Naive thymus-derived CD4-positive, alpha-beta T cell (primary cell): ENCODE measurements around the gene HDAC4. TPM values are rescaled to one million over a fixed set of nuclear protein-coding genes. Genes with fewer than 3 reads are reported as not detected.
A peak's percentile ranks its signal among the peaks of the same experiment; 100 is the strongest.

Experiments
- ATAC-seq: fragments of 150-1000 bp; cut with Tn5 transposase; 2 replicates; pipeline ENCODE4 v1.10.0; 2021; ENCODE audit warnings: mild to moderate bottlenecking, moderate library complexity
- CTCF ChIA-PET: fragments of 350-600 bp; sonication (Branson Sonifier 250); formaldehyde crosslinking; loops from one replicate; lab custom pipeline; 2021; ENCODE audit warnings: antibody characterized with exemption; lab: Charles Lee
- POLR2A ChIA-PET: fragments of 350-600 bp; sonication (Branson Sonifier 250); formaldehyde crosslinking; loops from one replicate; lab custom pipeline; 2021; ENCODE audit warnings: antibody characterized with exemption, inconsistent platforms; lab: Charles Lee
- DNase-seq, 9 donors: peaks; one replicate each; pipeline versions ENCODE4 v3.0.0 to v3.0.0-alpha.2; 2020 to 2022; ENCODE audit warnings: mixed read lengths in 1 of 9
- H3K27ac ChIP-seq: one replicate; pipeline ENCODE4 v1.7.0; 2013; ENCODE audit warnings: mild to moderate bottlenecking, low read depth, low read length, moderate library complexity
- H3K27me3 ChIP-seq, 2 donors: one replicate each; pipeline ENCODE4 v1.7.0; 2013; ENCODE audit warnings: low read length in 2 of 2, mild to moderate bottlenecking in 2 of 2, moderate library complexity in 2 of 2; ENCODE audit not compliant: control insufficient read depth in 2 of 2, insufficient read depth in 2 of 2
- H3K36me3 ChIP-seq, 3 experiments: 1 replicate in 2 of 3; 2 replicates in 1 of 3; pipeline ENCODE4 v1.7.0; 2013; ENCODE audit warnings: low read length in 3 of 3, mild to moderate bottlenecking in 3 of 3, moderate library complexity in 1 of 3; ENCODE audit not compliant: insufficient read depth in 3 of 3, control insufficient read depth in 2 of 3
- H3K4me1 ChIP-seq, 2 donors: one replicate each; pipeline ENCODE4 v1.7.0; 2013; ENCODE audit warnings: low read length in 2 of 2, mild to moderate bottlenecking in 2 of 2, moderate library complexity in 1 of 2; ENCODE audit not compliant: control insufficient read depth in 2 of 2, insufficient read depth in 2 of 2
- H3K4me3 ChIP-seq: 2 replicates; pipeline ENCODE4 v1.7.0; 2013; ENCODE audit warnings: mild to moderate bottlenecking, low read length
- H3K9me3 ChIP-seq, 3 experiments: 1 replicate in 2 of 3; 2 replicates in 1 of 3; pipeline ENCODE4 v1.7.0; 2013; ENCODE audit warnings: low read length in 3 of 3; ENCODE audit not compliant: control insufficient read depth in 2 of 3
- H3K27ac Mint-ChIP-seq, 9 donors: one replicate each; pipeline ENCODE4 v1.8.0; 2020 to 2022; ENCODE audit warnings: mixed read lengths in 9 of 9, mild to moderate bottlenecking in 8 of 9, moderate library complexity in 5 of 9, inconsistent platforms in 2 of 9
- H3K27me3 Mint-ChIP-seq, 5 donors: one replicate each; pipeline ENCODE4 v1.8.0; 2021 to 2022; ENCODE audit warnings: mixed read lengths in 5 of 5, mild to moderate bottlenecking in 1 of 5
- H3K36me3 Mint-ChIP-seq, 5 donors: one replicate each; pipeline ENCODE4 v1.8.0; 2020 to 2022; ENCODE audit warnings: mixed read lengths in 5 of 5, mild to moderate bottlenecking in 3 of 5, inconsistent platforms in 1 of 5
- H3K4me1 Mint-ChIP-seq, 7 donors: one replicate each; pipeline ENCODE4 v1.8.0; 2020 to 2022; ENCODE audit warnings: mixed read lengths in 7 of 7, mild to moderate bottlenecking in 3 of 7, inconsistent platforms in 1 of 7
- H3K4me3 Mint-ChIP-seq, 10 donors: one replicate each; pipeline ENCODE4 v1.8.0; 2020 to 2022; ENCODE audit warnings: mild to moderate bottlenecking in 10 of 10, mixed read lengths in 10 of 10, moderate library complexity in 6 of 10, inconsistent platforms in 2 of 10
- H3K9me3 Mint-ChIP-seq, 11 donors: one replicate each; pipeline ENCODE4 v1.8.0; 2020 to 2022; ENCODE audit warnings: mixed read lengths in 11 of 11, mild to moderate bottlenecking in 4 of 11, inconsistent platforms in 1 of 11, moderate library complexity in 1 of 11
- intact Hi-C, 2 donors: fragments of 100-400 bp; cut with micrococcal nuclease; formaldehyde crosslinking; loops; one replicate each; pipeline ENCODE4 v1.15.1; 2023
- polyA plus RNA-seq, 2 donors: library from polyadenylated mRNA; unstranded; fragments of 300-500 nt; fragmentation: Illumina TruSeq; gene quantifications; one replicate each; pipeline ENCODE4 v1.2.3, GENCODE V29; 2021
- total RNA-seq, 6 experiments: library from RNA in 5 of 6; stranded (reverse) in 5 of 6; gene quantifications; 1 replicate in 5 of 6; 2 replicates in 1 of 6; pipeline ENCODE4 v1.2.3 and lab custom pipeline; 2021 to 2026

Gene HDAC4
- total and polyA plus RNA-seq, 7 experiments from 2014 or later = 7.4 to 101 (median 55.3) TPM

DNA sequence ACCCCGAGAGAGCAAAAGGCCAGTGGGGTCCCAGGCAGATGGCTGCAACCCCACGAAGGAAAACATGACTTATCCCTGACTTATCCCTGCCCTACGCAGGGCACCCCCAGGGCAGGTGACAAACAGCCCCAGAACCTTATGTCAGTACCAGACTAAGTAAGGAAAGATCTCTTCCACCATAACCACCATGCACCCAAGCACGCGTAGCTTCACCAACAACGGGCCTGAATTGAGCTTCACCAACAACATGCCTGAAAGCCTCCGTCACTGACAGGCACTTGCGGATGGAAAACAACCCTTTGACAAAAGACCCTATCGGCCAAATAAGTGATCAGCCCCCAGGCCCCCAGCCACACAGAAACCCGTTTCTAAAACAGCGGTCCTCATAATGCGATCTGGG lies 34.1 kb downstream of the HDAC4 start:
- Histone ChIP-seq H3K27ac (no peak overlapping the region), H3K4me1 (peaks cover 21 to 29% of the 10 kb centered on the region in 2 donors), H3K27me3 (no peaks in the 10 kb centered on the region), H3K4me3 (no peak overlapping the region), H3K9me3 (no peaks in the 10 kb centered on the region), H3K36me3 (no peaks in the 10 kb centered on the region)
- H3K4me3 Mint-ChIP-seq = no peak overlapping the region
- DNase-seq (no peak), ATAC-seq (no peak)
- H3K4me1 Mint-ChIP-seq = peaks cover 12 to 34% (median 27%) of the 10 kb centered on the region in 7 donors
- CTCF ChIA-PET = no interaction called here
- POLR2A ChIA-PET = no interaction called here
- H3K27me3 Mint-ChIP-seq = no peaks in the 10 kb centered on the region
- intact Hi-C loops = no loop called here
- H3K27ac Mint-ChIP-seq = peak overlapping the region in 7 of 9 donors; percentile 15 to 93 (median 71)
- H3K36me3 Mint-ChIP-seq = peaks cover 0 to 19% (median 0%) of the 10 kb centered on the region in 5 donors
- no peaks in the 10 kb centered on the region for H3K9me3 Mint-ChIP-seq

DNA sequence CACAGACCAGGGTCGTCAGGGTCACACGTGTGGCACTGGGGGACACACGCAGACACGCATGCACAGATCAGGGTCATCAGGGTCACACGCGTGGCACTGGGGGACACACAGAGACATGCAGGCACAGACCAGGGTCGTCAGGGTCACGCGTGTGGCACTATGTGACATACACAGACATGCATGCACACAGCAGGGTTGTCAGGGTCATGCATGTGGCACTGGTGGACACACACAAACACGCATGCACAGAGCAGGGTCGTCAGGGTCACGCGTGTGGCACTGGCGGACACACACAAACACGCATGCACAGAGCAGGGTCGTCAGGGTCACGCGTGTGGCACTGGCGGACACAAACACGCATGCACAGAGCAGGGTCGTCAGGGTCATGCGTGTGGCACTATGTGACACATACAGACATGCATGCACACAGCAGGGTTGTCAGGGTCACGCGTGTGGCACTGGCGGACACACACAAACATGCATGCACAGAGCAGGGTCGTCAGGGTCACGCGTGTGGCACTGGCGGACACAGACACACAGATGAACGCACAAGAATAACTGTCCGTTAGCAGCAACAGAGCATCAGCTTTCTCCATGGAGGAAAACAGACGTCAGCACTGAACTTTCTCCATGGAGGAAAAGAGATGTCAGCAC lies 34.9 kb downstream of the HDAC4 start:
- ATAC-seq (no peak), DNase-seq (no peak)
- CTCF ChIA-PET = no interaction called here
- Histone ChIP-seq H3K27ac (no peak overlapping the region), H3K36me3 (no peaks in the 10 kb centered on the region), H3K4me1 (peaks cover 21% of the 10 kb centered on the region in 2 donors), H3K4me3 (no peak overlapping the region), H3K9me3 (no peaks in the 10 kb centered on the region), H3K27me3 (no peaks in the 10 kb centered on the region)
- intact Hi-C loops = no loop called here
- peaks cover 0 to 19% (median 0%) of the 10 kb centered on the region in 5 donors for H3K36me3 Mint-ChIP-seq
- POLR2A ChIA-PET = no interaction called here
- H3K4me3 Mint-ChIP-seq = no peak overlapping the region
- H3K27ac Mint-ChIP-seq = peak overlapping the region in 5 of 9 donors; percentile 48 to 88 (median 71)
- no peaks in the 10 kb centered on the region for H3K27me3 Mint-ChIP-seq
- no peaks in the 10 kb centered on the region for H3K9me3 Mint-ChIP-seq
- peaks cover 12 to 43% (median 31%) of the 10 kb centered on the region in 7 donors for H3K4me1 Mint-ChIP-seq

DNA sequence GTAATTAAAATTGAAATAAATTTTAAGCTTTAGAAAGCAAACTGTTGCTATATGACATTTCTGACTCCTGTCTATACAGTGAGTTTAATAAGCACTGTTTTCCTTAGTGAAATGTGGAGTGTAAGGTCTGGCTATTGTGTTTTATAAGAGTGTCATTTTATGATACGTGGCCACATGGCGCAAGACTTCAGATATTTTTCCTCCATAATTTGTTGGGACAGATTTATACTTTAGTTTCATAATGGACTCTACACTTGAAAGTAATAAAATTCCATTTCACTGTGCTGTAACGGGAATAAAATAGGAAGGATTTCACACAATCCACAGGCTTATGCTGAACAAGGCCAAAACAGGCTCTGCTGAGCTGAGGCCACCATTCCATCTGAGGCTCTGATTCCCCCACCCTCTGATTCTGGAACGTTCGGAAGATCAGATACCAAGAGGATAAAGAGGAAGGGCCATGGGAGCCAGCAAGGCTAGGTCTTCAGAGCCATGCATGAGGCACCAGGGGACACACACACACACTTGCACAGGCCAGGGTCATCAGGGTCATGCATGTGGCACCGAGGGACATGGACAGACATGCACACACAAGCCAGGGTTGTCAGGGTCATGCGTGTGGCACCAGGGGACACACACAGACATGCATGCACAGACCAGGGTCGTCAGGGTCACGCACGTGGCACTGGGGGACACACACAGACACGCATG lies 35.6 kb downstream of the HDAC4 start:
- DNase-seq = no peak
- CTCF ChIA-PET = no interaction called here
- Histone ChIP-seq H3K27ac (no peak overlapping the region), H3K9me3 (no peaks in the 10 kb centered on the region), H3K27me3 (no peaks in the 10 kb centered on the region), H3K36me3 (no peaks in the 10 kb centered on the region), H3K4me1 (peaks cover 14 to 15% of the 10 kb centered on the region in 2 donors), H3K4me3 (no peak overlapping the region)
- Mint-ChIP-seq H3K27me3 (no peaks in the 10 kb centered on the region), H3K4me3 (no peak overlapping the region), H3K4me1 (peaks cover 12 to 45% (median 30%) of the 10 kb centered on the region in 7 donors), H3K27ac (peak overlapping the region in 6 of 9 donors; percentile 37 to 81 (median 68)), H3K9me3 (no peaks in the 10 kb centered on the region), H3K36me3 (peaks cover 0 to 17% (median 0%) of the 10 kb centered on the region in 5 donors)
- intact Hi-C loops = no loop called here
- POLR2A ChIA-PET = no interaction called here
- ATAC-seq = no peak

DNA sequence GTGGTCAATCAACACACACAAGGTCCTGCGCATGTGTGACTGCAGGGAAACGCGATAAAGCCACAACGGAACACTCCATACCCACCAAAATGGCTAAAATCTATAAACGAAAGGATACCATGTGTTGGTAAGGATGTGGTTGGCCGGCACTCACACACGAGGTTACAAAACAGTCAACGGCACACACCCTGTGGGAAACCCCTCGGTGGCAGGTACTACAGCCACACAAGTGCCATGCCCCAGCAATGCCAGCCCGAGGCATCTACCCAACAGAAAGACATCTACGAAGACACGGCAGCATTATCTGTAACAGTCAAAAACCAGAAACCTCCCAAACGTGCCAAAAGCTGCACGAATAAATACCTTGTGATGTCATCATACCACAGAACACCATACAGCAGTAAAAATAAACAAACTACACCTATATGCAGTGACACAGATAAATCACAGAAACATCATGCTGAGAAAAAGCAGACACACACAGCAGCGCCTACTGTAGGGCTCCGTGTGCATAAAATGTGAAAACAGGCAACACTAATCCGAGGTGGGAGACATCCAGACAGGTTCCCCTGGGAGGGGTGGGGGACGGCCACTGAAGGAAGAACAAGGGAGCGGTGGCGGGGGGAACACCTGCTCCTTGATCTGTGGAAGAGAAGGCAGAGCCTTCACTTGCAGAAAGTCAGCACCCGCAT lies 36.7 kb downstream of the HDAC4 start:
- intact Hi-C loops = no loop called here
- H3K4me1 Mint-ChIP-seq = peaks cover 12 to 45% (median 29%) of the 10 kb centered on the region in 7 donors
- Histone ChIP-seq H3K4me3 (no peak overlapping the region), H3K27ac (no peak overlapping the region), H3K4me1 (peaks cover 7 to 10% of the 10 kb centered on the region in 2 donors), H3K27me3 (no peaks in the 10 kb centered on the region), H3K9me3 (no peaks in the 10 kb centered on the region), H3K36me3 (no peaks in the 10 kb centered on the region)
- CTCF ChIA-PET = no interaction called here
- DNase-seq (peak in 3 of 9 donors; percentile 37 to 52 (median 42)), ATAC-seq (peak; percentile 88)
- no peaks in the 10 kb centered on the region for H3K27me3 Mint-ChIP-seq
- H3K4me3 Mint-ChIP-seq = no peak overlapping the region
- H3K27ac Mint-ChIP-seq = peak overlapping the region in 7 of 9 donors; percentile 25 to 88 (median 56)
- peaks cover 0 to 9% (median 0%) of the 10 kb centered on the region in 5 donors for H3K36me3 Mint-ChIP-seq
- H3K9me3 Mint-ChIP-seq = no peaks in the 10 kb centered on the region
- POLR2A ChIA-PET = interaction anchor here (0.7 kb wide), 1 partner anchor 31 kb away, joined by 4 read pairs; no protein-coding TSS in a partner anchor

DNA sequence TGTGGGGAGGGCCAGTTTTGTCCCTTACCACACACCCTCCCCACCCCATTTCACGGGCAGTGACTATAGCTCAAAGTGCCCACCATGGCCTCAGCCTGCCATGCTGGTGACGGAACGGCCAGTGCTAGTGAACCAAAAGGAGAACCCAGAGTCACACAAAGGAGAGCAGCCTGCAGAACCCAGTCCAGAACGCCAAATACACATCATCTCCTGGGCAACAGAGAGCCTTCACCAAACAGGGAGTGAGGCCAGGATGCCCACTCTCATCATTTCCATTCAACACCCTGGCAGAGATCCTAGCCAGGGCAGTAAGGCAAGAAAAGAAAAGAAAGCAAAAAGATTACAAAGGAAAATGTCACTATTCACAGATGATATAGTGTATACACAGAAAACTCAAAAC lies 38.3 kb downstream of the HDAC4 start:
- no peak overlapping the region for H3K27ac ChIP-seq
- Mint-ChIP-seq H3K27me3 (no peaks in the 10 kb centered on the region), H3K9me3 (no peaks in the 10 kb centered on the region), H3K4me3 (no peak overlapping the region), H3K27ac (no peak overlapping the region), H3K36me3 (peaks cover 0 to 19% (median 5%) of the 10 kb centered on the region in 5 donors), H3K4me1 (peaks cover 12 to 51% (median 31%) of the 10 kb centered on the region in 7 donors)
- POLR2A ChIA-PET = no interaction called here
- DNase-seq (no peak), ATAC-seq (no peak)
- CTCF ChIA-PET = interaction anchor here (0.7 kb wide), 1 partner anchor 197 kb away, joined by 4 read pairs; no protein-coding TSS in a partner anchor
- no peak overlapping the region for H3K4me3 ChIP-seq
- intact Hi-C loops = no loop called here
- H3K27me3 ChIP-seq = no peaks in the 10 kb centered on the region
- no peaks in the 10 kb centered on the region for H3K36me3 ChIP-seq
- H3K4me1 ChIP-seq = peaks cover 0 to 10% of the 10 kb centered on the region in 2 donors
- no peaks in the 10 kb centered on the region for H3K9me3 ChIP-seq

DNA sequence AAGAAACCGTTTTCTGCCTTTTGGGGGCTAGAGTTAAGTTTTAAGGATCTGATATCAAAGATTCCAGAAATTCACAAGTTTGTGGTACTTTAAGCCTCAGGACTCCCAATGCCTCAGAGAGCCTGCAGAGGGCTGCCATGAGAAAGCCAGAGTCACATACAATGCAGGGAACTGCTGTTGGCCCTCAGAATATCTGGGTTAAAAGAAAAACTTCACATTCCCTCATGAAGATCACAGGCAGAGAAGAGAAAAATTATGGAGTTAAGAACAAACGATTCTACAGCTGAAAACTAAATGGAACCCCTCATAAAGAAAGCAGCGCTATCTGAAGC lies 39.5 kb downstream of the HDAC4 start:
- Mint-ChIP-seq H3K4me1 (peaks cover 12 to 58% (median 31%) of the 10 kb centered on the region in 7 donors), H3K4me3 (no peak overlapping the region), H3K36me3 (peaks cover 0 to 21% (median 10%) of the 10 kb centered on the region in 5 donors), H3K27me3 (no peaks in the 10 kb centered on the region), H3K27ac (no peak overlapping the region), H3K9me3 (peaks cover 0 to 2% (median 0%) of the 10 kb centered on the region in 11 donors)
- H3K36me3 ChIP-seq = no peaks in the 10 kb centered on the region
- no peak for DNase-seq
- no peak for ATAC-seq
- ChIA-PET CTCF (no interaction called here), POLR2A (no interaction called here)
- intact Hi-C loops = no loop called here
- no peak overlapping the region for H3K27ac ChIP-seq
- peaks cover 0 to 10% of the 10 kb centered on the region in 2 donors for H3K4me1 ChIP-seq
- no peak overlapping the region for H3K4me3 ChIP-seq
- no peaks in the 10 kb centered on the region for H3K9me3 ChIP-seq
- no peaks in the 10 kb centered on the region for H3K27me3 ChIP-seq
